GM23338 (cell line): ENCODE results near the gene ZPBP. TPM values are rescaled to one million over a fixed set of nuclear protein-coding genes. Genes with fewer than 3 reads are reported as not detected.

Source experiments
- ATAC-seq: fragments of 200-7000 bp; cut with Tn5 transposase; 3 replicates; pipeline ENCODE4 v1.9.1; 2020
- DNase-seq: peaks from one replicate; pipeline ENCODE4 v3.0.0-alpha.2; 2015; ENCODE audit warnings: low spot score
- H2AFZ ChIP-seq: fragments of 200-600 bp; sonication (generic); 2 replicates; pipeline ENCODE4 v1.8.0; 2016; ENCODE audit warnings: antibody characterized with exemption, mild to moderate bottlenecking, moderate library complexity
- H3F3A ChIP-seq: fragments of 200-600 bp; sonication (generic); replicated peaks from 2 replicates; pipeline ENCODE4 v1.8.0; 2017; ENCODE audit warnings: antibody characterized with exemption, mixed run types, low read depth
- H3K27ac ChIP-seq: fragments of 200-600 bp; sonication (generic); 2 replicates; pipeline ENCODE4 v1.6.1; 2016; ENCODE audit warnings: low read depth
- H3K27me3 ChIP-seq: fragments of 200-600 bp; sonication (generic); 2 replicates; pipeline ENCODE4 v1.8.0; 2016; ENCODE audit warnings: mild to moderate bottlenecking, mixed run types, moderate library complexity; ENCODE audit not compliant: insufficient read depth
- H3K36me3 ChIP-seq: fragments of 200-600 bp; sonication (generic); 2 replicates; pipeline ENCODE4 v1.8.0; 2016; ENCODE audit warnings: mild to moderate bottlenecking; ENCODE audit not compliant: insufficient read depth
- H3K4me1 ChIP-seq: fragments of 200-600 bp; sonication (generic); 2 replicates; pipeline ENCODE4 v1.8.0; 2016; ENCODE audit warnings: mild to moderate bottlenecking, moderate library complexity; ENCODE audit not compliant: insufficient read depth
- H3K4me2 ChIP-seq: fragments of 200-600 bp; sonication (generic); 2 replicates; pipeline ENCODE4 v1.7.1; 2017; ENCODE audit warnings: mixed run types
- H3K4me3 ChIP-seq: fragments of 200-600 bp; sonication (generic); 2 replicates; pipeline ENCODE4 v1.6.1; 2016; ENCODE audit warnings: mixed run types
- H3K79me2 ChIP-seq: fragments of 200-600 bp; sonication (generic); replicated peaks from 2 replicates; pipeline ENCODE4 v1.8.0; 2017; ENCODE audit warnings: mild to moderate bottlenecking; ENCODE audit not compliant: insufficient read depth
- H3K9me2 ChIP-seq: fragments of 200-600 bp; sonication (generic); 2 replicates; pipeline ENCODE4 v1.8.0; 2017; ENCODE audit not compliant: insufficient read depth
- H4K20me1 ChIP-seq: fragments of 200-600 bp; sonication (generic); replicated peaks from 2 replicates; pipeline ENCODE4 v1.8.0; 2017; ENCODE audit warnings: mild to moderate bottlenecking; ENCODE audit not compliant: insufficient read depth
- H3K27ac Mint-ChIP-seq: 2 replicates; pipeline ENCODE4 v1.8.0; 2020; ENCODE audit warnings: inconsistent platforms, mild to moderate bottlenecking, moderate library complexity, mixed read lengths
- H3K27me3 Mint-ChIP-seq: 3 replicates; pipeline ENCODE4 v1.8.0; 2022; ENCODE audit warnings: low read depth, mild to moderate bottlenecking, moderate library complexity, mixed read lengths, inconsistent platforms; ENCODE audit not compliant: insufficient read depth, poor library complexity
- H3K36me3 Mint-ChIP-seq: 3 replicates; pipeline ENCODE4 v1.8.0; 2021; ENCODE audit warnings: low read depth, mild to moderate bottlenecking, inconsistent platforms, moderate library complexity, mixed read lengths
- H3K4me1 Mint-ChIP-seq: 3 replicates; pipeline ENCODE4 v1.8.0; 2020; ENCODE audit warnings: mild to moderate bottlenecking, inconsistent platforms, mixed read lengths
- H3K4me3 Mint-ChIP-seq: 3 replicates; pipeline ENCODE4 v1.8.0; 2021; ENCODE audit warnings: moderate library complexity, mild to moderate bottlenecking, inconsistent platforms, mixed read lengths
- H3K9me3 Mint-ChIP-seq: 3 replicates; pipeline ENCODE4 v1.8.0; 2020; ENCODE audit warnings: moderate library complexity, mild to moderate bottlenecking, inconsistent platforms, mixed read lengths
- CREB1 ChIP-seq: fragments of 250-450 bp; sonication (Bioruptor Pico); IDR thresholded peaks from 2 replicates; pipeline ENCODE4 v1.5.0; 2020; ENCODE audit warnings: low read depth, mild to moderate bottlenecking, moderate library complexity
- CTCF ChIP-seq, 2 experiments: fragments of 200-600 bp in 1 of 2; sonication (generic) in 1 of 2; conservative IDR thresholded peaks; 2 replicates each; pipeline versions ENCODE4 v1.5.1 to v1.6.1; 2016 to 2017; ENCODE audit warnings: antibody characterized with exemption in 2 of 2, low read depth in 2 of 2, mild to moderate bottlenecking in 2 of 2, moderate library complexity in 1 of 2
- ETS1 ChIP-seq: IDR thresholded peaks from 2 replicates; pipeline ENCODE4 v1.6.1; 2016; ENCODE audit warnings: antibody characterized with exemption
- EZH2 ChIP-seq: fragments of 200-600 bp; sonication (generic); IDR thresholded peaks from one replicate; pipeline ENCODE4 v1.8.0; 2017; ENCODE audit warnings: antibody characterized with exemption, mild to moderate bottlenecking, low read depth; ENCODE audit not compliant: unreplicated experiment
- EZH2phosphoT487 ChIP-seq: fragments of 200-600 bp; sonication (generic); IDR thresholded peaks from one replicate; pipeline ENCODE4 v1.8.1; 2018; ENCODE audit warnings: antibody characterized with exemption; ENCODE audit not compliant: unreplicated experiment
- JUNB ChIP-seq: IDR thresholded peaks from one replicate; pipeline ENCODE4 v1.6.1; 2016; ENCODE audit warnings: antibody characterized with exemption; ENCODE audit not compliant: unreplicated experiment
- NANOG ChIP-seq: IDR thresholded peaks from 2 replicates; pipeline ENCODE4 v1.6.1; 2016; ENCODE audit warnings: antibody characterized with exemption, borderline replicate concordance
- POLR2AphosphoS5 ChIP-seq: IDR thresholded peaks from 2 replicates; pipeline ENCODE4 v1.6.1; 2016; ENCODE audit warnings: antibody characterized with exemption, low read depth
- REST ChIP-seq: IDR thresholded peaks from one replicate; pipeline ENCODE4 v1.6.1; 2018; ENCODE audit warnings: antibody characterized with exemption; ENCODE audit not compliant: unreplicated experiment
- ZNF114 ChIP-seq: fragments of 250-450 bp; sonication (Bioruptor Pico); IDR thresholded peaks from 2 replicates; pipeline ENCODE4 v1.5.0; 2020; ENCODE audit warnings: mild to moderate bottlenecking, moderate library complexity
- ZNF331 ChIP-seq: fragments of 250-450 bp; sonication (Bioruptor Pico); IDR thresholded peaks from 2 replicates; pipeline ENCODE4 v1.5.0; 2020; ENCODE audit warnings: low read depth, mild to moderate bottlenecking, moderate library complexity
- ZNF462 ChIP-seq: fragments of 250-450 bp; sonication (Bioruptor Pico); IDR thresholded peaks from 2 replicates; pipeline ENCODE4 v1.5.0; 2020; ENCODE audit warnings: mild to moderate bottlenecking, moderate library complexity
- polyA plus RNA-seq: library from polyadenylated mRNA; unstranded; fragments of >200 nt; fragmentation: Nextera tagmentation; extraction: Ambion mirVana; gene quantifications from 2 replicates; pipeline ENCODE4 v1.2.1, GENCODE V29; 2016
- total RNA-seq: library from RNA; depleted of rRNA; stranded (reverse); fragments of >200 nt; shearing (Covaris generic); gene quantifications from 2 replicates; pipeline ENCODE4 v1.2.3, GENCODE V29; 2014

Gene ZPBP
- total and polyA plus RNA-seq, 2 experiments from 2014 or later: not detected

GRCh38 chr7:49980465-49980864 is 112.6 kb downstream of the ZPBP start:
- Mint-ChIP-seq H3K36me3 (peaks cover 2% of the 10 kb centered on the region; the same call in 2 of the 3 replicates), H3K9me3 (peaks cover 2% of the 10 kb centered on the region; the same call in 2 of the 3 replicates), H3K27ac (no peak overlapping the region), H3K4me3 (no peak overlapping the region), H3K27me3 (no peaks in the 10 kb centered on the region), H3K4me1 (no peaks in the 10 kb centered on the region)
- DNase-seq: no peak
- Histone ChIP-seq H2AFZ (no peak overlapping the region), H3K4me1 (no peaks in the 10 kb centered on the region), H3K79me2 (no peaks in the 10 kb centered on the region), H4K20me1 (no peaks in the 10 kb centered on the region), H3K27me3 (no peaks in the 10 kb centered on the region), H3K9me2 (no peaks in the 10 kb centered on the region), H3K27ac (no peak overlapping the region; the same call in 1 of the 2 replicates), H3K4me2 (no peak overlapping the region), H3K4me3 (no peak overlapping the region), H3K36me3 (no peaks in the 10 kb centered on the region), H3F3A (no peaks in the 10 kb centered on the region)
- TF ChIP-seq CTCF (conservative IDR thresholded peaks at IDR 0.05; ENCODE audit: low read depth in 2 of 2): no peak
- no peak for TF ChIP-seq ETS1
- no peak for TF ChIP-seq POLR2AphosphoS5
- TF ChIP-seq ZNF114 (CRISPR knock-in tag): no peak
- no peak for TF ChIP-seq EZH2phosphoT487
- no peak for TF ChIP-seq JUNB
- no peak for TF ChIP-seq REST
- no peak for TF ChIP-seq CREB1 (CRISPR knock-in tag)
- TF ChIP-seq EZH2: no peak
- TF ChIP-seq ZNF462 (CRISPR knock-in tag): no peak
- no peak for TF ChIP-seq NANOG
- TF ChIP-seq ZNF331 (CRISPR knock-in tag): no peak
- no peak for ATAC-seq
